ENCODE measurements around the gene MAPK1IP1L.
"Not testable (repeated sequence)": the region's sequence is repeated elsewhere in the genome, so short reads cannot be mapped to it uniquely, and the experiment has no call there.

MAPK1IP1L gene

DNA sequence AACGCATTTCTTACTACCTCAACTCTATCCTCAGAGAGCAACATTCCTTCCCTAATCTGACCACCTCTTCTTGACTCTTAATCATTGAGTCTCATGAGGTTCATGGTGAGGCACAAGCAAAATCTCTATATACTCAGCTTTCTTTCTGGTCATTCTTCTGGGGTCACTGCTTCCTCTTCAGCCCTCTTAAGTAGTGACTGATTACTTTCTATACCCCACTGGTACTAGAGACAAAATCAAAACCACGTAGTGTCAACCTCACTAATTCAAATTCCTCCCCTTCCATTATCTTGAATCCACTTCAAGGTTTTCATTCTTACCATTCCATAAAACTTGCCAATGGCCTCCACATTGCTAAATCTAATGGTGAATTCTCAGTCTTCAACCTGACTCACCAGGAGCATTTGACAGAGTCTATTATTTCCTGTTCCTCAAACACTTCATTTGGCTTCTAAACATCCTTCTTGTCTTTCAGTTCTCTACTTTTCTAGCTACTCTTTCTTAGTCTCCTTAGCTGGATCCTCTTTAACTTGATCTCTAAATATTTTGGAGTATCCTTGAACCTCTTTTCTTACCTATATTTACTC is 31.4 kb upstream of the MAPK1IP1L start:
- Histone ChIP-seq H3K36me3 (replicated peaks; ENCODE audit: insufficient read depth, low read length) (no peaks in the 10 kb centered on the region), H3K27me3 (replicated peaks; ENCODE audit: insufficient read depth, low read length) (no peaks in the 10 kb centered on the region), H3K9me2 (replicated peaks; ENCODE audit: insufficient read depth, low read length) (no peaks in the 10 kb centered on the region), H3K4me2 (ENCODE audit: low read depth, low read length) (no peak overlapping the region), H2AFZ (ENCODE audit: low read length) (no peak overlapping the region), H3K27ac (ENCODE audit: low read length) (no peak overlapping the region), H3F3A (ENCODE audit: insufficient read depth, low read length) (no peaks in the 10 kb centered on the region), H3K9ac (ENCODE audit: low read length) (no peak overlapping the region), H3K79me2 (ENCODE audit: low read length) (no peaks in the 10 kb centered on the region), H3K4me3 (ENCODE audit: low read length) (no peak overlapping the region), H3K4me1 (ENCODE audit: low read length) (no peaks in the 10 kb centered on the region), H3K9me3 (replicated peaks; ENCODE audit: insufficient read depth, low read length) (no peaks in the 10 kb centered on the region), H4K20me1 (ENCODE audit: insufficient read depth, low read length) (no peaks in the 10 kb centered on the region)
- no peak for DNase-seq
- no peak for TF ChIP-seq EZH2phosphoT487 (IDR thresholded peaks at IDR 0.05; ENCODE audit: low read length)

DNA sequence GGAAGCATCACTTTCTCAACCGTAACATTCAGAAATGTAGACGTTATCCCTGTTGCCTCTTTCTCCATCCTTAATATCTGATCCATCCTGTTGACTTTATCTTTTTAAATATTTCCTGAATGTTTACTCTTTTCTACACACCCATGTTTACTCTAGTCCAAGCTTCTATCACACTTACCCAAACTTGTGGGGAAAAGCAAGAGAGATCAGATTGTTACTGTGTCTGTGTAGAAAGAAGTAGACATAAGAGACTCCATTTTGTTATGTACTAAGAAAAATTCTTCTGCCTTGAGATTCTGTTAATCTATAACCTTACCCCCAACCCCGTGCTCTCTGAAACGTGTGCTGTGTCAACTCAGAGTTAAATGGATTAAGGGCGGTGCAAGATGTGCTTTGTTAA is 27.1 kb upstream of the MAPK1IP1L start:
- not testable (repeated sequence) for H3K9me2 ChIP-seq (replicated peaks; ENCODE audit: insufficient read depth, low read length); H2AFZ ChIP-seq (ENCODE audit: low read length); H3K4me3 ChIP-seq (ENCODE audit: low read length); H3K9ac ChIP-seq (ENCODE audit: low read length); H3K27me3 ChIP-seq (replicated peaks; ENCODE audit: insufficient read depth, low read length); H3K4me1 ChIP-seq (ENCODE audit: low read length); H3K9me3 ChIP-seq (replicated peaks; ENCODE audit: insufficient read depth, low read length); H3K36me3 ChIP-seq (replicated peaks; ENCODE audit: insufficient read depth, low read length); H3F3A ChIP-seq (ENCODE audit: insufficient read depth, low read length); H4K20me1 ChIP-seq (ENCODE audit: insufficient read depth, low read length); DNase-seq; H3K27ac ChIP-seq (ENCODE audit: low read length); H3K4me2 ChIP-seq (ENCODE audit: low read depth, low read length)
- H3K79me2 ChIP-seq (ENCODE audit: low read length) = peaks cover 38% of the 10 kb centered on the region

GRCh38 chr14:55025948-55026347 is 25.5 kb upstream of the MAPK1IP1L start:
- peak overlapping the region; percentile 81; the same call in 1 of the 2 replicates for H3K9ac ChIP-seq (ENCODE audit: low read length)
- H4K20me1 ChIP-seq (ENCODE audit: insufficient read depth, low read length) = no peaks in the 10 kb centered on the region
- no peaks in the 10 kb centered on the region for H3K27me3 ChIP-seq (replicated peaks; ENCODE audit: insufficient read depth, low read length)
- no peak overlapping the region for H3K27ac ChIP-seq (ENCODE audit: low read length)
- H2AFZ ChIP-seq (ENCODE audit: low read length) = 0 out of 2 replicates have a peak overlapping the region, but pooled peaks have one; percentile 85
- no peaks in the 10 kb centered on the region for H3K9me2 ChIP-seq (replicated peaks; ENCODE audit: insufficient read depth, low read length)
- H3K4me1 ChIP-seq (ENCODE audit: low read length) = peaks cover 7% of the 10 kb centered on the region; the same call in 1 of the 2 replicates
- no peak for DNase-seq
- peaks cover 53% of the 10 kb centered on the region for H3K79me2 ChIP-seq (ENCODE audit: low read length)
- peak overlapping the region; percentile 74; the same call in 1 of the 2 replicates for H3K4me2 ChIP-seq (ENCODE audit: low read depth, low read length)
- no peaks in the 10 kb centered on the region for H3F3A ChIP-seq (ENCODE audit: insufficient read depth, low read length)
- H3K4me3 ChIP-seq (ENCODE audit: low read length) = peak overlapping the region; percentile 90
- TF ChIP-seq CTCF (IDR thresholded peaks at IDR 0.05; ENCODE audit: low read length) (no peak), EZH2 (optimal IDR thresholded peaks at IDR 0.05; ENCODE audit: low read depth, low read length) (no peak), EZH2phosphoT487 (IDR thresholded peaks at IDR 0.05; ENCODE audit: low read length) (no peak)
- no peaks in the 10 kb centered on the region for H3K36me3 ChIP-seq (replicated peaks; ENCODE audit: insufficient read depth, low read length)
- no peaks in the 10 kb centered on the region for H3K9me3 ChIP-seq (replicated peaks; ENCODE audit: insufficient read depth, low read length)

GRCh38 chr14:55026441-55026792 is 25.0 kb upstream of the MAPK1IP1L start:
- DNase-seq = no peak
- peak overlapping the region; percentile 90 for H3K4me3 ChIP-seq (ENCODE audit: low read length)
- peaks cover 7% of the 10 kb centered on the region; the same call in 1 of the 2 replicates for H3K4me1 ChIP-seq (ENCODE audit: low read length)
- peak overlapping the region; percentile 81 for H3K9ac ChIP-seq (ENCODE audit: low read length)
- H3K27me3 ChIP-seq (replicated peaks; ENCODE audit: insufficient read depth, low read length) = no peaks in the 10 kb centered on the region
- H3K36me3 ChIP-seq (replicated peaks; ENCODE audit: insufficient read depth, low read length) = no peaks in the 10 kb centered on the region
- H3K9me2 ChIP-seq (replicated peaks; ENCODE audit: insufficient read depth, low read length) = no peaks in the 10 kb centered on the region
- H3K79me2 ChIP-seq (ENCODE audit: low read length) = peaks cover 57% of the 10 kb centered on the region
- no peaks in the 10 kb centered on the region for H3K9me3 ChIP-seq (replicated peaks; ENCODE audit: insufficient read depth, low read length)
- no peak for TF ChIP-seq CTCF (IDR thresholded peaks at IDR 0.05; ENCODE audit: low read length)
- no peak for TF ChIP-seq EZH2phosphoT487 (IDR thresholded peaks at IDR 0.05; ENCODE audit: low read length)
- TF ChIP-seq EZH2 (optimal IDR thresholded peaks at IDR 0.05; ENCODE audit: low read depth, low read length) = no peak
- no peaks in the 10 kb centered on the region for H3F3A ChIP-seq (ENCODE audit: insufficient read depth, low read length)
- H4K20me1 ChIP-seq (ENCODE audit: insufficient read depth, low read length) = no peaks in the 10 kb centered on the region
- H3K4me2 ChIP-seq (ENCODE audit: low read depth, low read length) = peak overlapping the region; percentile 74; the same call in 1 of the 2 replicates
- H2AFZ ChIP-seq (ENCODE audit: low read length) = peak overlapping the region; percentile 85
- H3K27ac ChIP-seq (ENCODE audit: low read length) = peak overlapping the region; percentile 71; the same call in 1 of the 2 replicates

All from MM.1S (cell line).